GM12874 (cell line): ENCODE results near the gene L3MBTL2.

Experiments
- CTCF ChIP-seq: IDR thresholded peaks from 2 replicates; pipeline ENCODE4 v1.5.1; 2011; ENCODE audit warnings: low read depth, mild to moderate bottlenecking, control low read depth, low read length, moderate library complexity; ENCODE audit not compliant: insufficient read depth

The L3MBTL2 gene

GRCh38 chr22:41239443-41240128 is 34.5 kb downstream of the L3MBTL2 start:
- no peak for TF ChIP-seq CTCF

- TF ChIP-seq CTCF, result no peak
These were observed 35.4 kb downstream of the L3MBTL2 start, which contains the start of gene CHADL for GRCh38 chr22:41240377-41241132. TSS of gene CHADL (minus strand) at chr22:41240931. CDS start at chr22:41240881, 50 bp downstream.

GRCh38 chr22:41241133-41241676 is 36.1 kb downstream of the L3MBTL2 start:
- TF ChIP-seq CTCF, result no peak

- TF ChIP-seq CTCF, result no peak
These were observed 37.4 kb downstream of the L3MBTL2 start for GRCh38 chr22:41242396-41243117.

- no peak for TF ChIP-seq CTCF
These were observed 38.2 kb downstream of the L3MBTL2 start for GRCh38 chr22:41243361-41243760.

GRCh38 chr22:41245917-41246499 is 40.9 kb downstream of the L3MBTL2 start:
- no peak for TF ChIP-seq CTCF
